Activated gamma-delta T cell treated with Interleukin-2 at 50 U/mL for 16 hours (primary cell): Measurements from ENCODE around the gene CD34.

Experiments
- DNase-seq: peaks from one replicate; pipeline ENCODE4 v3.0.0-alpha.2; 2020

CD34 gene

DNA sequence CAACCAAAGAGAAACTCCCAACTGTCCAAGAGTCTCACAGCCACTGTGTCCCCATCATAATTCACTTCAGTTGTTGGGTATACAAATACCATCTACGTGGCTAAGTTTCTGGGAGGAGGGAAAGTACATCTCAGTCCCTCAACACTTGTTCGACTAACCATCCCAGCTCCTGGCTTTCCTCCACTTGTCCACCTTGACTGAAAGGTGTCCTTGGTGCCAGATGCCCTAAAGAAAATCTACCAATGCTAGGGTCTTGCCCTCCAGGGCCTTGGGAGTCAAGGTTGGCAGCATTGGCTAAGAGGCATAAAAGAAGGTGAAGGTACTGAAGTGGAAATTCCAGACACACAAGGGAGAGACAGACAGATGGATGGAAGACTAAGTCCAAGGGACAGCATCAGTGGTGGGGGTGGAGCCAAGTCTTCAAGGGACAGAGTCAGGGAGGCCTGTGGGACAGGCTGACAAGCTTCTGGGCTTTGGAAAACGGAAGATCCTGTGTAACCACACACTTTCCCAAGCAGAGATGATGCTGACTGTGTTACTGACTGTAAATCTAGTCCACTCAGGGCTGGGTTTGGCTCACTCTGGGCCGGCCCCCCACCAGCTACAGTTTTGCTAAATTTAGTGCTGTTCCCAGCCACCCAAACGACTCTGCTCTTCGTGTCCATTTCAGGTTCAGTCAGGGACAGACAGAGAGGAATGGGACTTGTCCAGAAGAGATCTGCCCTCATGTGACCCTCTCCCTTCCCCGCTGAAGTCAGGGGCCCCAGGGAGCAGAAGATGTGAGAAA is 60.1 kb downstream of the CD34 start:
- DNase-seq = no peak

DNA sequence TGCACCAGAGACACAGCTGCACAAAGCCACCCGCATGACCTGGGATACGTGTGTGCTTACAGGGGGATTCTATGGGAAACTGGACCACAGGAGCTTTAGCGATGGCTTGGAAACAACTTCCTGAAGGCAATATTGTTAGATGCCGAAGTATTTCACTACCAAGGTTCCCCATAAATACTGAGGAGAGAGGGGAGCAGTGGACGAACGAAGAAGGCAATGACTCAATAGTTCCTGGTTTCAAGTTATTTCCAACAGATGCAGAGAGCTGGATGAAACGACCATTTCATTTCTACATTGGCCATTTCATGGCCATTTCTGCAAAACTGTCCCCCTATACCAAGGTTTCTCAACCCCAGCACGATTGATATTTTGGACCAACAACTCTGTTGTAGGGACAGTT is 61.3 kb downstream of the CD34 start:
- DNase-seq = no peak

DNA sequence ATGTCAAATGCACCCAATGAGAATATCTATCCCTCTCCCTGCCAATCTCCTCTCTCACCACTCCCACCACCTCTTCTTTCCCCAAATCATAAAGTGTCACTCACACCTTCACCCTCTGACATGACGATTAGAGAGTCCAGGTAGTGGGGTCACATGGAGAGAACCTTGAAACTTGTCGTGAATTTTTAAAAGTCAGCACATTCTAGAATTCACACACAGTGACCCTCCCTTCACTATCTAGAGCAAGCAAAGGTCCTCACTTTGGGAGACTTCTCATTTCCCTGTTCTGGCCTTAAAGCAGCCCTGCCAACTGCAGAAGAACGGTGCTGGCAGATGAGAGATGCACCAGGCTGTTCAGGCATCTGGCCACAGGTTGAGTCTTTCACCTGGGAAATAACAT is 61.9 kb downstream of the CD34 start:
- no peak for DNase-seq

DNA sequence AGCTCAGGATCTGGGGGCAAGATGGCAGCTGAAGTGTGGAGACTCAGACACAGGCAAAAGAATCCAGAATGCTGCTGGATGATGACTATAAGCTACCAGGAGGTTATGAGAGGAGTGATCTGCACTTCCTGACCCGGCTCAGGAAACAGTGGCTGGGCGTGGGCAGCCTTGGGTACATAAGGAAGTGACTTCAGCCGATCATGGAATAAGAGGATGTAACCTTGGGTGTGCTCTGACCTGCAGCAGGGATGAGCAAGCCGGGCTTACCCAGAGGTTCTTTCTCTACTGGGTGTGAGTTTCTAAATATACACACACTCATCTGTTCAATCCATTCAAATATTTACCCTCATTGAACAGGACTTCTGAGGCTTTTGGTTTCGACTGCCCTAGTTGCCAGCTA is 62.7 kb downstream of the CD34 start:
- no peak for DNase-seq

DNA sequence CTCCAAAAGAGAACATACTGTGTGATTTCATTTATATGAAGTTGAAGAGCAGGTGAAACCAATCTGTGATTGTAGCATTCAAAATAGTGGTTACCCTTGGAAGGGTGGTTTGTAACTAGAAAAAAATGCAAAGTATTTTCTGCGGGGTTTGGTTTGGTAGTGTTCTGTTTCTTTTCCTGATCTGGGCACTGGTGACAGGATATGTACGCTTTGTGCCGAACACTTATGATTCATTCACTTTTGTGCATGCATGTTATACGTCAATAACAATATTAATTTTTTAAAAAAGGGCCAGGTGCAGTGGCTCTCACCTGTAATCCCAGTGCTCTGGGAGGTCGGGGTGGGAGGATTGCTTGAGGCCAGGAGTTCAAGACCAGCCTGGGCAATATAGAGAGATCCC is 63.8 kb downstream of the CD34 start:
- DNase-seq = no peak

DNA sequence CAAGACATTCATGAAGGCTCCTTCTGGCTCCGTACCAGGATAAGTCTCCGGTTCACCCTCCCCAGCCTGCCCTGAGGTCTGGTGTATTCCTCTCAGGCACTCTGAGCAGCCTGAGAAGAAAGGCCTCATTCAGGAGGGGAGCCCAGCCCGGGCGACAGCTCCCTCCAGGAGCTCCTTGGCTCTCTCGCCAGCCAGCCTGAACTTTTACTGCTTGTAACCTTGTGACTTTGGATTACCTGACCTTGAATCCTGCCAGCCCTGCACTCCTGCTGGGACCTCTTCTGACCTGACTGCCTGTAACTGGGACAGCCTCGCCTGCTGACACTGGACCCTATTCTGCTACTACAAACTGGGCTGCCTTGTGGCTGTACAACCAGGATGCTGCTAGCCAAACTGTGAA is 65.8 kb downstream of the CD34 start:
- no peak for DNase-seq

DNA sequence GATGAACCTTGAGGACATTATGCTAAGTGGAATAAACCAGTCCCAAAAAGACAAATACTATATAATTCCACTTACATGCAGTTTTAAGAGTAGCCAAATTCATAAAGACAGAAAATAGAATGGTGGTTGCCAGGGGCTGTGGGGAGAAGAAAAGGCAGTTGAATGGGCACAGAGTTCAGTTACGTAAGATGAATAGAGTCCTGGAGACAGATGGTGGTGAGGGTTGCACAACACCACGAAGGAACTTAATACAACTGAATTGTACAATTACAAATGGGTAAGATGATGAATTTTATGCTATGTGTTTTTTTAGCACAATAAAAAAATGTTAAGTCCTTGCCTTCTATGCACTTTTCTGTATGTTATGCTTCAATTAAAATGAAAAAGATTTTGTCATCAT is 66.6 kb downstream of the CD34 start:
- DNase-seq = no peak

DNA sequence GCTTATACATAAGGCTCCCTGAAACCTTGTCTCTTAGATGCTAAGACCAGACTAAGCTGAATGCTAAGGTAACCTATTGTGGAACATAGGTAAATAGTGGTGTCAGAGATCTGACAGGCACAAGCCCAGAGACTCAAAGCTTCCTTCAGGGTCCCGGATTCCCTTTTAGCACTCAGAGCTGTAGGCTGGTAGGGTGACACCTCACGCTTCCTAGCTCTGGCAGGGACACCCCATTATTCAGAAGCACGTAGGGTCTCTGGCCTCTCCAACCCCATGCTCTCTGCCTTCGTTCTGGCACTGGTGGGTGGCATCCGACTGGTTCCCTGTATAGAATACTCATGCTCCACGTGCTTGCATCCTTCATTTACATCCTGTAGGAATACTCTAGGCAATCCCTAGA is 68.4 kb downstream of the CD34 start:
- no peak for DNase-seq

DNA sequence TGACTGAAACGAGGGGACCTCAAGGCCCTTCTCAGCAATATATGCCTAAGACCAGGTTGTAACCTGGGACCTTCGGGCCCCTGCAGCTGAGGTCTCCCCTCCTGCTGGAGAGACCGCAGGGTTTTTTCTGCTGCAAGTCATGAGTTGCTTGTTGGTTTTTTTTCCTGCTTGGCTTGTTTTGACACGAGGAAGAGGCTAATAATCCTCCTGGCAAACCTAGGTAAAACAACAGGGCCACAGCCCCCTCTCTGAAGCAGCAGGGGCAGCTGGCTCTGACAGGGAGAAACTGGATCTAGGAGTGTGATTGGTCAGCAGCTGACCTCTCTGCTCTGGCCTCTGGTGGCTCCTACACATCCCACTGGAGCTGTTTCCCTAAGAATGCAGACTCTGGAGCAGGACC is 69.0 kb downstream of the CD34 start:
- DNase-seq = no peak

DNA sequence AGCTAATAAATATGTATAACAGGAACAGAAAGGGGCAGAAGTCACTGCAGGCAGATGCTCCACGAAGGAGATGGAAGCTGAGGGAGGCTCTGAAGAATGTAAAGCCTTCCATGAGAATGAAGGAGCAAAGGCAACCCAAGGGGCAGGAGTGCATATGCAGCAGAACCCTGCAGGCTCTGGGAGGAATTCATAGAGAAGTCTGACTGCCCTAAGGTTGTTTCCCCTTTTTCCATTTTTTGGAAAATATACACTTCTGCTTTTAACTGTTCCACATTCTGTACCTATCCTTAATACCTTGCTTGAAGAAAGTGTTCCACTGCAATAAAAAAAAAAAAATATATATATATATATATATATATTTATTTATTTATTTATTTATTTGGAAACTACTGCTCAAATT is 69.6 kb downstream of the CD34 start:
- no peak for DNase-seq

DNA sequence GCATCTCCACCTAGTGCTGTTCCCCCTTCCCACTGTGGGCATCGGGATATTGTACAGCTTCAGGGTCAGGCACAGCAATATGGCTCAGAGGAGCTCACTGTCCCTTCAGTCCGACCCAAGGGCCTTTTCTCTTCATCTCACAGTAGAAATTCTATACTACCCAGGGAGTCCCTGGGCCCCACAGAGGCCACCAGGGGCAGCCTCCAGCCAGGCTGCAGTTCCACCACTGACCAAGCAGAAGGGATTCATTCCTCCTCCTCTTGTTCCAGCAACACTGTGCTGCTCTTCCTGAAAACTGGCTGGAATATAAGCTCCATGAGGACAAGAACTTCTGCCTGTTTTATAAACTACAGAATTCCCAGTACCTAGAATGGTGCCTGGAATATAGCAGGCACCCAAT is 70.5 kb downstream of the CD34 start:
- DNase-seq = no peak

DNA sequence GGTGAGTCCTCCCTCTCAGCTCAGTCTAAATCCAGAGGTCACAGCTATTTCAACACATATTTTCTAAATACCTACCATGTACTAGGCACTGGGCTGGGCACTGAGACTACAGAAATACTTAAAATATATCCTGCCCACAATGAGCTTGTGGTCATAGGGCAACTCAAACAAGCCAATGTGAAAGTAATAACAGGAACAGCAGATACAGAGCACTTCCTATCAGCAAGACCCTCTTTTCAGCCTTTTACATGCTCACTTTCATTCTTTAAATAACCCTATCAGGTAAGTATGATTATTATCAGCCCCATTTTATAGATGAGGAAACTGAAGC is 71.9 kb downstream of the CD34 start:
- no peak for DNase-seq

DNA sequence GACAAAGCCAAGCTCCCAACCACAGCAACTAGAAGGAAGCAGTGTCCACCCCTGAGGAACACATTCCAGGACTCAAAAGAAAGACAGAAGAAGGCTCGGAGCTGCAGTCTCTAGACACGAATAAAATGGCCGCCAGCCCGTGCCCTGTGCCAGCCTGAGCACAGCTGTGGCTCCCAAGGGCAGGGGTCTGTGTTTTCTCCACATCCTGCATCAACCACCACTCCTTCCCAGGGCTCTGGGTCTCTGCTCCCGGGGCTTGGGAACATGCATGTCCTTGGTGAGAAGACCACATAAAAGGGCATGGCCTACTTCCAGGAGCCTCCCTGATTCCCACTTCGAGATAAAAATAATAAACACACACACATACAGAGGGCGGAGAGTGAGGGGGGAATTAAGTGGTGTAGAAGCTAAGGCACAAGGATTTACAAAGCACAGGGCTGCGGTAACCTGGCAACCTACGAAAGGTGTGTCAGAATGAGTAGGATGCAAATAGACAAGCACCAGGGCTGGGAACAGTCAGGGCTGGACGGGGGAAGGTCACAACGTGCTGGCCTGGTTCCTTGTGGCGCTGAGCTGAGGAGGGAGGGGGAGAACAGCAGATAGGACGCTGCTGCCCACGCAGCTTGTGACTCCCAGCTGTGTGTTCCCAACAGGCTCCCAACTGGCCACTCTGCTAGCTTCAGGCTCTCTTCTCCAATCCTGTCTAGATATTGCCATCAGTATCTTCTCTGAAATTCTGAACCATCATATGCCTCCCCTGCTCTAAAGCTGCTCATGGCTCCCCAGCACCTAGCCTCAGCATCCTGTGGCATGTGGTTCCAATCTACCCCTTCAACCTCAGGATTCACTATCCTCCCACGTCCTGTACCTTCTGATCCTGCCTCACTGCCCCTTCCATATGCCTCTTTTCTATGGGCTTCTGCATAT is 72.5 kb downstream of the CD34 start:
- DNase-seq = no peak

DNA sequence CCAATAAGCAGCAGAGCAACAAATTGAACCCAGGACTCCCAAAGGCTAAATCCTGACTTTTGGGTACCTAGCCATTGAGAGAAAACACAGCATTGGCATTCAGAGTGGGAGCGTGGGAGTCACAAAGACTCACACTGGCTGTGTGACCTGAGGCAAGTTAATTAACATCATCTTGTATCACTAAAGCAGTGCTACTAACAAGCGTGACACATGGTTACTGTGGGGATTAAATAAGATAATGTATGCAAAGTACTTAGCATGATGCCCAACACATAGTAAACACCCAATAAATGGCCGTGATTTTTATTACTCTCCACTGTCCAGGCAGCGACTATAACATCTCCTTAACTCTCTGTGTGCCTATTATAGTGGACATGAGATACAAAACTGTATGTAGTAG is 73.3 kb downstream of the CD34 start:
- DNase-seq = no peak

DNA sequence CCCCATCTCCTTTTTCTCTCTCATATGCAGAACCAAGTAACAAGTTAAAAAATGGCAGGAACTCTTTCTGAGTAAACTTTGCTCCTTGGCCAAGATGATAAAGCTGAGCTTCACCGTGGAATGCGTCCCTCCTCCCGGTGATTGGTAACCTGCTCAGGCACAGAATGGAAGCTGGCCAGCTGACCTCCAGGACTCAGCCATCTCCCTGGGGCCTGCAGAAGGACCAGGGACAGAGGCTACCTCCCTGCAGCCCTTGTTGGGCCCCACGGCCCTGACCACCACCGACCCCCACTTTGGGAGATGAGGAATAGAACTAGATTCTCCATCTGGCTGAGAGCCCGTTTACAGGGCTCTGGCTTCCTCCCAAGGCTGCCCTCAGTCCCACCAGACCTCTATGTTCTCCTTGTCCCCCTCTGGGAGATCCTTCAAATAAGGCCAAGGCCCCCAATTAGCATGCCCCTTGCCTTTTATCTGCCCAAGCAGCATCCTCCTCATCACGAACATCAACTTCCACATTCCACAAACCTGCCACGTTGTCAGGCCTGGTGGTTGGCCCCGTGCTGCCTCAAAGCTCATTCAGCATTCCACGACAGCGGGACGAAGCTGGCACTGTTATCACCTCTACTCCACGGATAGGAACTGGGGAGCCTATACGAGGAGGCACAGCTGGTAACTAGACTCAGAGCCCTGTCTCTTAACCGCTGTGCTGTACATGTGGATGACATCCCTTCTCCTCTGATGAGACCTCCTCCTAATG is 74.2 kb downstream of the CD34 start:
- DNase-seq = no peak

DNA sequence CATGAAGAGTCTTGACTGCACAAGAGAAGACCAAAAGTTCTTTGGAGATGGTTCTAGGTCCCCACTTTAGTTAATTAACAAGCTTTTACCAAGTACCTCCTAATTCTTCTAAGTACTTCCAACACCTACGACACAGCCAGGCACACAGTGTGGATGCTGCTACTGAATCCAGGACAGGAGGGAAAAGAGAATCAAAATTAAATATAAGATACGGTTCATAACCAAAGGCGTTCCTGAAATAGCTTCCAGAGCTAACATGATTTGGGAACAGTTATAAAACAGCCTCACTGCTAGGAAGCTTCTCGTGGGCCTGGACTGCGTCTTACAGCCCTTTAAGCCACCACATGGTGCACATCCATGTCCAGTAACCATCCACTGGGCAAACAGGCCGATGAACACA is 75.0 kb downstream of the CD34 start:
- DNase-seq = no peak

DNA sequence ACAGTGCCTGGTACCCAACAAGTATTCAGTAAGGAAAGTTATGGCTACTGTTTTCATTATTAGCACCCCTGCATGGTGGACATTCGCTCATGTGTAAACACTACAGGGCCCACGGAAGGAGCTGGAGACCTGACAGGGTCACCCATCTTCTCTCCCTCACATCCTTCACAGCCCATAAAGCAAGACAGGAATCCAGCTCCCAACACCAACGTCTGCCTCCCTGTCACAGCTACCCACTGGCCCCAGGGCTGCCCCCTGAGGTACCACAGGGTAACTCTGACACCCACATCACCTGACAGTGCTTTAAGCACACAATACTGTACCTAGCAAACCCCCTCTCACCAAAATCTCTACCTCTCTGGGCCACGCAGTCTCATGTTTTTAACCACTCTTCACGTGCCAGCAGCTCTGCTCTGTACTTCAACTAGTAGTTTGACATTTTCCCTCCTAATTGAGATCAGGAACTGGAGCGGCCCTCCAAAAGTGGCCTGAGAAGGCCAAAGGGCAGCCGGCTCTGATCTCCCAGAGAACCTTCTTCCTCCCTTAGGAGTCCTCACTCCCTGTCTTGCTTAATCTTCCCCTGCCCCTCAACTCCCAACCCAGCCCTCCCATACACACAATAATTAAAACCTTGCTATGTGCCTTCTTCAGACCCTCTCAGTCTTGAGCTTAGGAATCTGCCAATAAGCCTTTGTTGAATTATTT is 76.8 kb downstream of the CD34 start:
- DNase-seq = no peak

DNA sequence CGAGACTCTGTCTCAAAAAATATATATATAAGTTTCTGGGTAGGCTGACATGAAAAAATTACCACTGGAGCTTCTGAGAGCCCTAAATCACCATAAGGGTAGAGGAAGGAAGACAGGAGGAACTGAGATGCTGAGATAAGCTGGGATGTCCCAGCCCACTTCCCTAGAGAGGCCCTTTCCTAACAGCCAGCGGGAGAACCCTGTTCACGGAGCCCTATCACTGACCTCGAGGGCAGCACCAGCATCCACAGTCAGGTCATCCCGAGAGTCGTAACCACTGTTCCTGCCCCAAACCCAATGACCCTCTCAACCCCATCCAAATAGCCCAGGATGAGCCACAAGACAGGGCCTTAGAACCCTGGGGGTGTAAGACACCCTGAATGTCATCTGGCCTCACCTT is 77.5 kb downstream of the CD34 start:
- no peak for DNase-seq

DNA sequence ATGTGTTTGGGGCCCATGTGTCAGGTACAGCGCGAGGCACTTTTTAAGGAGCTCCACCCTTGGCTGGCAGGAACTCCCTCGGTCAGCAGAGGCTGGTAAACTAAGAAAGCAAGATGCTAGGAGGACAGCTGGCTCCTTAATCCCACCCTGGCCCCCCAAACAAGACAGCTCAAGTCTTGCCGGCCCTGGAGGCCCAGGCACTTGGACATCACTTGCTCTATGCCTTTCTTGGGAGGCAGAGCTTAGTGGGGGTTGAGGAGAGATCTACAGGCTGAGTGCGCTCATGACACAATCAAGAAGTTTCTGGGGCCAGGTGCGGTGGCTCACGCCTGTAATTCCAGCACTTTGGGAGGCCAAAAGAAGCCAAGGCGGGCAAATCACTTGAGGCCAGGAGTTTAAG is 78.1 kb downstream of the CD34 start:
- no peak for DNase-seq

DNA sequence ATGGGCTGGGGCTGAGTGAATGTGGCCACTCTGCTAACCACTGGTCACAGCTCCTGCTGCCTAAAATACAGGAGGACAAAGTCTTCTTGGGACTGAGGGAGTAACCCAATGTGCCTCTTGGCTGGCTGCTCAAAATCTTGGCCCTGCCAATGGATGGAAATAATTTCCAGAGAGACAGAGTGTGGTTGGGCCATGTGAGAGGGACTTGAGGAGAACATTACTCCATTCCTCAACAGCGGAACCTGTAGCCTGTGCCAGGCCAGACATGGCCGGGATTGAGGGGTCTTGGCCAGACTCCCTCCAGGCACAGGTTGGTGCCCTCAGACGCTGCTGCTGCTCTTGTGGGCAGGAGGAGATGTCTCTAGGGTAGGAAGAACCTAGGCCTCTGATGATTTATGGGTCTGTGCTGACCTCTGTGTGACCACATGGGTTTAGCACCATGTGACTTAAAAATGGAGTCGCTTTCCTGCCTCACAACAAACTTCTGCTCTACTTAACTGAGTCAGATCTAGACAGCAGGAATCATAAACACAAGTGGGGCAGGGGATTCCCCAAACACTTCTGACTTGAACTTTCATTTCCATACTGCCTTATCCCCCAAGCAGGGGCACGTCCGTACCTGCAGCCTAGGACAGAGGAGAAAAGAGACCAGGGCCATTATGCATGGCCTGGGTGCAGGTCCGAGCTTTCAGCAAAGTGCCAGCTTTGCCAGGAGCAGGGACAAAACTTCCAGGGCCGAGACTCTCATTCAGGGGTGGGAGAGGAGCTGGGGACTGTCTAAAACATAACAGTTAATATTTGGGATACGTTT is 79.2 kb downstream of the CD34 start:
- no peak for DNase-seq
